Neural progenitor cell (in vitro differentiated cells): ENCODE measurements around the gene TOMM40L. TPM values are rescaled to one million over a fixed set of nuclear protein-coding genes. Genes with fewer than 3 reads are reported as not detected.

Experiments used
- DNase-seq: peaks from one replicate; pipeline ENCODE4 v3.0.0-alpha.2; 2016; ENCODE audit warnings: low spot score
- H2AFZ ChIP-seq: fragments of 200-600 bp; sonication (generic); replicated peaks from 2 replicates; pipeline ENCODE4 v1.6.1; 2016; ENCODE audit warnings: antibody characterized with exemption
- H3F3A ChIP-seq: fragments of 200-600 bp; sonication (generic); 2 replicates; pipeline ENCODE4 v1.6.1; 2016; ENCODE audit warnings: antibody characterized with exemption, low read depth
- H3K27ac ChIP-seq: fragments of 200-600 bp; sonication (generic); 2 replicates; pipeline ENCODE4 v1.5.1; 2016; ENCODE audit warnings: mild to moderate bottlenecking
- H3K27me3 ChIP-seq: fragments of 200-600 bp; sonication (generic); 2 replicates; pipeline ENCODE4 v1.6.1; 2016; ENCODE audit warnings: mild to moderate bottlenecking, moderate library complexity
- H3K36me3 ChIP-seq: fragments of 200-600 bp; sonication (generic); 2 replicates; pipeline ENCODE4 v1.5.1; 2016
- H3K4me1 ChIP-seq: fragments of 200-600 bp; sonication (generic); 2 replicates; pipeline ENCODE4 v1.6.1; 2016; ENCODE audit warnings: mixed run types
- H3K4me2 ChIP-seq: fragments of 200-600 bp; sonication (generic); 2 replicates; pipeline ENCODE4 v1.6.1; 2016
- H3K4me3 ChIP-seq: fragments of 200-600 bp; sonication (generic); 2 replicates; pipeline ENCODE4 v1.5.1; 2016
- H3K79me2 ChIP-seq: fragments of 200-600 bp; sonication (generic); 2 replicates; pipeline ENCODE4 v1.6.1; 2016; ENCODE audit warnings: low read depth
- H3K9ac ChIP-seq: fragments of 200-600 bp; sonication (generic); 2 replicates; pipeline ENCODE4 v1.6.1; 2016
- H3K9me3 ChIP-seq: fragments of 200-600 bp; sonication (generic); 2 replicates; pipeline ENCODE4 v1.5.1; 2016; ENCODE audit warnings: low read depth
- H4K20me1 ChIP-seq: fragments of 200-600 bp; sonication (generic); 2 replicates; pipeline ENCODE4 v1.6.1; 2016; ENCODE audit warnings: low read depth
- H3K27ac Mint-ChIP-seq: 3 replicates; pipeline ENCODE4 v1.8.0; 2021; ENCODE audit warnings: mixed read lengths
- H3K27me3 Mint-ChIP-seq: 2 replicates; pipeline ENCODE4 v1.8.0; 2022; ENCODE audit warnings: low read depth, mild to moderate bottlenecking, inconsistent platforms, moderate library complexity, mixed read lengths; ENCODE audit not compliant: insufficient read depth
- H3K36me3 Mint-ChIP-seq: 3 replicates; pipeline ENCODE4 v1.8.0; 2021; ENCODE audit warnings: mixed read lengths
- H3K4me1 Mint-ChIP-seq: 3 replicates; pipeline ENCODE4 v1.8.0; 2021; ENCODE audit warnings: mixed read lengths
- H3K4me3 Mint-ChIP-seq: 3 replicates; pipeline ENCODE4 v1.8.0; 2021; ENCODE audit warnings: mild to moderate bottlenecking, moderate library complexity, mixed read lengths
- H3K9me3 Mint-ChIP-seq: 3 replicates; pipeline ENCODE4 v1.8.0; 2020; ENCODE audit warnings: mixed read lengths
- CTCF ChIP-seq: fragments of 200-600 bp; sonication (generic); IDR thresholded peaks from 2 replicates; pipeline ENCODE4 v1.5.1; 2017; ENCODE audit warnings: antibody characterized with exemption, mild to moderate bottlenecking
- EZH2 ChIP-seq: fragments of 200-600 bp; sonication (generic); IDR thresholded peaks from 2 replicates; pipeline ENCODE4 v1.6.1; 2017; ENCODE audit warnings: antibody characterized with exemption, mild to moderate bottlenecking, moderate library complexity
- EZH2phosphoT487 ChIP-seq: fragments of 200-600 bp; sonication (generic); IDR thresholded peaks from 2 replicates; pipeline ENCODE4 v1.6.1; 2017; ENCODE audit warnings: antibody characterized with exemption
- total RNA-seq: library from RNA; depleted of rRNA; stranded (reverse); fragments of >200 nt; gene quantifications from 2 replicates; pipeline ENCODE4 v1.2.3, GENCODE V29; 2015; ENCODE audit warnings: low replicate concordance

The TOMM40L gene
- total RNA-seq, 1 donor from 2014 or later: 7.2 TPM

GRCh38 chr1:161197560-161198193, 28.2 kb upstream of the TOMM40L start:
- H3K27ac Mint-ChIP-seq: peak overlapping the region; percentile 90
- Histone ChIP-seq H3K79me2 (peaks cover 4% of the 10 kb centered on the region), H4K20me1 (no peaks in the 10 kb centered on the region), H2AFZ (no peak overlapping the region), H3K9ac (no peak overlapping the region), H3K4me1 (peaks cover 58% of the 10 kb centered on the region), H3K4me3 (peak overlapping the region; percentile 40), H3K27ac (peak overlapping the region; percentile 5), H3K27me3 (no peaks in the 10 kb centered on the region), H3K36me3 (no peaks in the 10 kb centered on the region), H3K4me2 (peak overlapping the region; percentile 83), H3F3A (peaks cover 42% of the 10 kb centered on the region), H3K9me3 (no peaks in the 10 kb centered on the region)
- DNase-seq: no peak
- H3K27me3 Mint-ChIP-seq: peaks cover 3% of the 10 kb centered on the region
- TF ChIP-seq EZH2phosphoT487 (no peak), CTCF (no peak), EZH2 (no peak)
- no peaks in the 10 kb centered on the region for H3K36me3 Mint-ChIP-seq
- peak overlapping the region; percentile 64 for H3K4me3 Mint-ChIP-seq
- H3K4me1 Mint-ChIP-seq: peaks cover 62% of the 10 kb centered on the region
- no peaks in the 10 kb centered on the region for H3K9me3 Mint-ChIP-seq

- Histone ChIP-seq H3K9me3 (no peaks in the 10 kb centered on the region), H4K20me1 (no peaks in the 10 kb centered on the region), H3K79me2 (peaks cover 11% of the 10 kb centered on the region), H3K36me3 (no peaks in the 10 kb centered on the region), H2AFZ (peak overlapping the region; percentile 60), H3K27me3 (no peaks in the 10 kb centered on the region), H3F3A (peaks cover 42% of the 10 kb centered on the region), H3K4me1 (peaks cover 65% of the 10 kb centered on the region), H3K4me2 (peak overlapping the region; percentile 83), H3K9ac (no peak overlapping the region), H3K27ac (no peak overlapping the region), H3K4me3 (peak overlapping the region; percentile 40)
- Mint-ChIP-seq H3K9me3 (no peaks in the 10 kb centered on the region), H3K4me1 (peaks cover 61% of the 10 kb centered on the region), H3K27me3 (peaks cover 3% of the 10 kb centered on the region), H3K36me3 (no peaks in the 10 kb centered on the region), H3K4me3 (peak overlapping the region; percentile 28), H3K27ac (peak overlapping the region; percentile 57)
- TF ChIP-seq EZH2 (no peak), CTCF (peak; percentile 32)
- DNase-seq: peak; percentile 87
Measured at GRCh38 chr1:161198194-161198896, 27.5 kb upstream of the TOMM40L start.

GRCh38 chr1:161198897-161199431, 26.9 kb upstream of the TOMM40L start, which contains the start of gene ADAMTS4:
TSS of gene ADAMTS4 (minus strand) at chr1:161199054. CDS start at chr1:161198627, 427 bp downstream.
- Histone ChIP-seq H3K4me1 (peaks cover 66% of the 10 kb centered on the region), H2AFZ (peak within 1 kb of the TSS; percentile 60), H3K36me3 (peaks cover 3% of the 10 kb centered on the region), H3K9me3 (no peaks in the 10 kb centered on the region), H3K27me3 (no peaks in the 10 kb centered on the region), H3K79me2 (peaks cover 17% of the 10 kb centered on the region), H3K4me2 (peak within 1 kb of the TSS; percentile 83), H4K20me1 (no peaks in the 10 kb centered on the region), H3K4me3 (peak within 1 kb of the TSS; percentile 40), H3K9ac (no peak within 1 kb of the TSS), H3K27ac (no peak within 1 kb of the TSS), H3F3A (peaks cover 45% of the 10 kb centered on the region)
- peak within 1 kb of the TSS; percentile 52 for H3K4me3 Mint-ChIP-seq
- no peaks in the 10 kb centered on the region for H3K9me3 Mint-ChIP-seq
- peaks cover under 1% of the 10 kb centered on the region for H3K36me3 Mint-ChIP-seq
- peaks cover 67% of the 10 kb centered on the region for H3K4me1 Mint-ChIP-seq
- H3K27ac Mint-ChIP-seq: peak within 1 kb of the TSS; percentile 90
- TF ChIP-seq EZH2 (no peak), EZH2phosphoT487 (no peak), CTCF (no peak)
- DNase-seq: peak; percentile 74
- peaks cover 3% of the 10 kb centered on the region for H3K27me3 Mint-ChIP-seq
